GM12878 (cell line): ENCODE data around the gene EVA1A. TPM values are rescaled to one million over a fixed set of nuclear protein-coding genes. Genes with fewer than 3 reads are reported as not detected.

Source experiments
- BRCA1 ChIP-seq: IDR thresholded peaks from 2 replicates; pipeline ENCODE4 v1.6.1; 2011; ENCODE audit warnings: low read depth, low read length, improper control_type of control experiment
- NR2C2 ChIP-seq: IDR thresholded peaks from 2 replicates; pipeline ENCODE4 v1.6.1; 2011; ENCODE audit warnings: borderline replicate concordance, low read depth; ENCODE audit not compliant: control insufficient read depth, insufficient read length
- RB1 ChIP-seq: fragments of 450-650 bp; formaldehyde crosslinking; IDR thresholded peaks from 2 replicates; pipeline ENCODE4 v1.6.1; 2017; ENCODE audit warnings: mild to moderate bottlenecking, borderline replicate concordance
- ZNF24 ChIP-seq: fragments of 450-650 bp; IDR thresholded peaks from 2 replicates; pipeline ENCODE4 v1.6.1; 2017; ENCODE audit warnings: antibody characterized with exemption, mild to moderate bottlenecking
- polyA plus RNA-seq, 11 experiments: library from polyadenylated mRNA; depleted of rRNA in 4 of 11; unstranded in 6 of 11; stranded (reverse) in 5 of 11; fragments of >200 nt; fragmentation: Nextera tagmentation in 4 of 11; fragmentation: Illumina TruSeq in 1 of 11; extraction: Ambion mirVana in 4 of 11; extraction: Trizol in 1 of 11; gene quantifications; 1 replicate in 1 of 11; 2 replicates in 10 of 11; pipeline versions ENCODE4 v1.2.1 to v1.2.3, GENCODE V29; 2011 to 2016; ENCODE audit warnings: inconsistent platforms in 2 of 11, missing spikeins in 2 of 11, low read depth in 1 of 11
- total RNA-seq, 4 experiments: library from RNA; depleted of rRNA in 3 of 4; stranded (reverse); fragments of >200 nt in 3 of 4; fragmentation: Illumina TruSeq in 1 of 4; extraction: Trizol in 1 of 4; gene quantifications; 2 replicates each; pipeline versions ENCODE4 v1.2.1 to v1.2.3, GENCODE V29; 2013 to 2021
- TF ChIP-seq, protein P1 (sequence below): fragments of 450-650 bp; formaldehyde crosslinking; IDR thresholded peaks from 2 replicates; pipeline ENCODE4 v1.5.0; 2022; ENCODE audit warnings: mild to moderate bottlenecking, missing genetic modification characterization
- TF ChIP-seq, protein P2 (sequence below): fragments of 450-650 bp; IDR thresholded peaks from 2 replicates; pipeline ENCODE4 v1.6.1; 2017; ENCODE audit warnings: mild to moderate bottlenecking, moderate library complexity

The EVA1A gene
- total and polyA plus RNA-seq, 10 of the 15 experiments (the other 5 are each of a cell fraction or from before 2014, with no cell fraction given) = 0.13 to 1.0 (median 0.34) TPM; not detected in 5

GRCh38 chr2:75605770-75606529 lies 45.2 kb upstream of the EVA1A start (continued):
- TF ChIP-seq NR2C2 (no peak), BRCA1 (no peak), ZNF24 (no peak), RB1 (no peak)
- TF ChIP-seq, protein P1, sequence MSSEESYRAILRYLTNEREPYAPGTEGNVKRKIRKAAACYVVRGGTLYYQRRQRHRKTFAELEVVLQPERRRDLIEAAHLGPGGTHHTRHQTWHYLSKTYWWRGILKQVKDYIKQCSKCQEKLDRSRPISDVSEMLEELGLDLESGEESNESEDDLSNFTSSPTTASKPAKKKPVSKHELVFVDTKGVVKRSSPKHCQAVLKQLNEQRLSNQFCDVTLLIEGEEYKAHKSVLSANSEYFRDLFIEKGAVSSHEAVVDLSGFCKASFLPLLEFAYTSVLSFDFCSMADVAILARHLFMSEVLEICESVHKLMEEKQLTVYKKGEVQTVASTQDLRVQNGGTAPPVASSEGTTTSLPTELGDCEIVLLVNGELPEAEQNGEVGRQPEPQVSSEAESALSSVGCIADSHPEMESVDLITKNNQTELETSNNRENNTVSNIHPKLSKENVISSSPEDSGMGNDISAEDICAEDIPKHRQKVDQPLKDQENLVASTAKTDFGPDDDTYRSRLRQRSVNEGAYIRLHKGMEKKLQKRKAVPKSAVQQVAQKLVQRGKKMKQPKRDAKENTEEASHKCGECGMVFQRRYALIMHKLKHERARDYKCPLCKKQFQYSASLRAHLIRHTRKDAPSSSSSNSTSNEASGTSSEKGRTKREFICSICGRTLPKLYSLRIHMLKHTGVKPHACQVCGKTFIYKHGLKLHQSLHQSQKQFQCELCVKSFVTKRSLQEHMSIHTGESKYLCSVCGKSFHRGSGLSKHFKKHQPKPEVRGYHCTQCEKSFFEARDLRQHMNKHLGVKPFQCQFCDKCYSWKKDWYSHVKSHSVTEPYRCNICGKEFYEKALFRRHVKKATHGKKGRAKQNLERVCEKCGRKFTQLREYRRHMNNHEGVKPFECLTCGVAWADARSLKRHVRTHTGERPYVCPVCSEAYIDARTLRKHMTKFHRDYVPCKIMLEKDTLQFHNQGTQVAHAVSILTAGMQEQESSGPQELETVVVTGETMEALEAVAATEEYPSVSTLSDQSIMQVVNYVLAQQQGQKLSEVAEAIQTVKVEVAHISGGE (CRISPR knock-in tag) = no peak
- TF ChIP-seq, protein P2, sequence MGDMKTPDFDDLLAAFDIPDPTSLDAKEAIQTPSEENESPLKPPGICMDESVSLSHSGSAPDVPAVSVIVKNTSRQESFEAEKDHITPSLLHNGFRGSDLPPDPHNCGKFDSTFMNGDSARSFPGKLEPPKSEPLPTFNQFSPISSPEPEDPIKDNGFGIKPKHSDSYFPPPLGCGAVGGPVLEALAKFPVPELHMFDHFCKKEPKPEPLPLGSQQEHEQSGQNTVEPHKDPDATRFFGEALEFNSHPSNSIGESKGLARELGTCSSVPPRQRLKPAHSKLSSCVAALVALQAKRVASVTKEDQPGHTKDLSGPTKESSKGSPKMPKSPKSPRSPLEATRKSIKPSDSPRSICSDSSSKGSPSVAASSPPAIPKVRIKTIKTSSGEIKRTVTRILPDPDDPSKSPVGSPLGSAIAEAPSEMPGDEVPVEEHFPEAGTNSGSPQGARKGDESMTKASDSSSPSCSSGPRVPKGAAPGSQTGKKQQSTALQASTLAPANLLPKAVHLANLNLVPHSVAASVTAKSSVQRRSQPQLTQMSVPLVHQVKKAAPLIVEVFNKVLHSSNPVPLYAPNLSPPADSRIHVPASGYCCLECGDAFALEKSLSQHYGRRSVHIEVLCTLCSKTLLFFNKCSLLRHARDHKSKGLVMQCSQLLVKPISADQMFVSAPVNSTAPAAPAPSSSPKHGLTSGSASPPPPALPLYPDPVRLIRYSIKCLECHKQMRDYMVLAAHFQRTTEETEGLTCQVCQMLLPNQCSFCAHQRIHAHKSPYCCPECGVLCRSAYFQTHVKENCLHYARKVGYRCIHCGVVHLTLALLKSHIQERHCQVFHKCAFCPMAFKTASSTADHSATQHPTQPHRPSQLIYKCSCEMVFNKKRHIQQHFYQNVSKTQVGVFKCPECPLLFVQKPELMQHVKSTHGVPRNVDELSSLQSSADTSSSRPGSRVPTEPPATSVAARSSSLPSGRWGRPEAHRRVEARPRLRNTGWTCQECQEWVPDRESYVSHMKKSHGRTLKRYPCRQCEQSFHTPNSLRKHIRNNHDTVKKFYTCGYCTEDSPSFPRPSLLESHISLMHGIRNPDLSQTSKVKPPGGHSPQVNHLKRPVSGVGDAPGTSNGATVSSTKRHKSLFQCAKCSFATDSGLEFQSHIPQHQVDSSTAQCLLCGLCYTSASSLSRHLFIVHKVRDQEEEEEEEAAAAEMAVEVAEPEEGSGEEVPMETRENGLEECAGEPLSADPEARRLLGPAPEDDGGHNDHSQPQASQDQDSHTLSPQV = no peak
- TF ChIP-seq, all 136 proteins: peak for 4
